ENCODE results near the gene SLC8A3.

DNA sequence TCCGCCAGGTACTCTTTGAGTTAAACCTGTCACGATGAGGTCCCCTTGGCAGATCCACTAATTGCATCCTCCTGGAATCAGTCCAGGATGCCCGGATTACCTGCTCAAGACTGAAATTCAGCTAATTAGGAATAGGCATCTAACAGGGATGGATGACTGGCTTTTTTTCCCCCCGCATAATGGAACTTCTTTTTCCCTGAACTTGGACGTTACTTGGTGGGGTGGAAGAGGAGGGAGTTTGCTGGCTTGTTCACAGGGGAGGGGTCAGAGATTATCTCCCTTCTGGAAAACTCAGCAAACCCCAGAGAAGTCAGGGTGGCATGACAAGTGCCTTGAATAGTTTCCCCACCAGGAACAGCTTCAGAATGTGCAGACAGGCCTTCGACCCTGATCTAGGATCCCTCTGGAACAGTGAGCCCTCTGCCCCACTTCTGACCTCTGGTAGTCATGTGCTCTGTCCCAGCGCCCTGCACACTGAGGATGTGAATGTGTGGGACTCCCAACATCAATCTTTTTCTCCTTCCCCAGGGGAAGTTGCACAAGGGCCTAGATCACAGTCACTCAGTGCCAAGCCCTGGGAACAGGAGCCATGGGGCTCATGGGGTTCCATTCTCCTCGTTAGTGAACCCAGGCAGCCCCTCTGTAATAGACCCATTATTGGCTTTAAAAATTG, 167.1 kb downstream of the SLC8A3 start:
- TF ChIP-seq, protein P1, sequence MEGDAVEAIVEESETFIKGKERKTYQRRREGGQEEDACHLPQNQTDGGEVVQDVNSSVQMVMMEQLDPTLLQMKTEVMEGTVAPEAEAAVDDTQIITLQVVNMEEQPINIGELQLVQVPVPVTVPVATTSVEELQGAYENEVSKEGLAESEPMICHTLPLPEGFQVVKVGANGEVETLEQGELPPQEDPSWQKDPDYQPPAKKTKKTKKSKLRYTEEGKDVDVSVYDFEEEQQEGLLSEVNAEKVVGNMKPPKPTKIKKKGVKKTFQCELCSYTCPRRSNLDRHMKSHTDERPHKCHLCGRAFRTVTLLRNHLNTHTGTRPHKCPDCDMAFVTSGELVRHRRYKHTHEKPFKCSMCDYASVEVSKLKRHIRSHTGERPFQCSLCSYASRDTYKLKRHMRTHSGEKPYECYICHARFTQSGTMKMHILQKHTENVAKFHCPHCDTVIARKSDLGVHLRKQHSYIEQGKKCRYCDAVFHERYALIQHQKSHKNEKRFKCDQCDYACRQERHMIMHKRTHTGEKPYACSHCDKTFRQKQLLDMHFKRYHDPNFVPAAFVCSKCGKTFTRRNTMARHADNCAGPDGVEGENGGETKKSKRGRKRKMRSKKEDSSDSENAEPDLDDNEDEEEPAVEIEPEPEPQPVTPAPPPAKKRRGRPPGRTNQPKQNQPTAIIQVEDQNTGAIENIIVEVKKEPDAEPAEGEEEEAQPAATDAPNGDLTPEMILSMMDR (IDR thresholded peaks at IDR 0.05) = no peak
- TF ChIP-seq POLR2A (IDR thresholded peaks at IDR 0.05) = no peak

All from uterus (tissue), 2 donors.